ENCODE measurements around the gene MRPL36.
"Not testable (repeated sequence)": the region's sequence is repeated elsewhere in the genome, so short reads cannot be mapped to it uniquely, and the experiment has no call there.

The MRPL36 gene

DNA sequence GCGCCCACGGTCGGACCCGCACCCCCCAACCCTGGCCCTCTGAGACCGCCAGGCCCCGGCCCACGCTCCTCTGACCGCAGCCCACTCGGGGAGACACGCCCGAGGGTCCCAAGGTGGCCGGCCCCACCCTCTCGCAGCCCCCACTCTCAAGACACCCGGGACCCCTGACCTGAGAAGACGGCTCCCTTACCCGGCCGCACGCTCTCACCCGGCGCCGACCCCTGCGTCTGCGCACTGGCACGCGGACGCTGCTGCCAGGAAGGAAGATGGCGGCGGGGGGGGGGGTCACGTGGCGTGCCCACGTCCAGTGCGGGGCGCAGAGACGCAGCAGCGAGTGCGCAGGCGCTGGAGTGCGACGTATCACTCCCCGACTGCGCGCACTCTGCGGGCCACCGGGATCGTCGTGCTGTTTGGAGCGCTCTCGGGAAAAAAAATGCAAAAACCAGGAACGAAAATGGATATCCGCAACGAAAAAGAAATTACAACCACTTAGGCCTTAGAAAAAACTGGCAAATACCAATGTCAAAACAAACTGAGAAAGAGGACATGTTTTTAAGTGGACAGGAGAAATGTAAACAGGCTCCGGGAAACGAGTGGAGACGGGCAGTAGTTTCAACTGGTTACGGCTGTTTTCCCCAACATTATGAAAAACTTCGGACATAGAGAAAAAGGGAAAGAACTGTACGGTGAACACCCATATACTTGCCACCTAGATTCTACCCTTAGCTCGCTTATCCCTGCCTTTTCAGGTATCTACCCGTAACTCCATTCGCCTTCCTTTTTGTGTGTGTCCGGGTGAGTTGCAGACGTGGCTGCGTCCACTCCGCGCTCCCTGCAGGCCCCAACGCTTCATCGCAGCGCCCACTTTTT, at the start of gene MRPL36:
Gene MRPL36, minus strand, starts transcription at position 236 of the 870 bp plus-strand sequence. CDS start 902 bp downstream, outside the sequence.
- DNase-seq (ENCODE audit: low read depth) = peak; percentile 96
- TF ChIP-seq, protein P1, sequence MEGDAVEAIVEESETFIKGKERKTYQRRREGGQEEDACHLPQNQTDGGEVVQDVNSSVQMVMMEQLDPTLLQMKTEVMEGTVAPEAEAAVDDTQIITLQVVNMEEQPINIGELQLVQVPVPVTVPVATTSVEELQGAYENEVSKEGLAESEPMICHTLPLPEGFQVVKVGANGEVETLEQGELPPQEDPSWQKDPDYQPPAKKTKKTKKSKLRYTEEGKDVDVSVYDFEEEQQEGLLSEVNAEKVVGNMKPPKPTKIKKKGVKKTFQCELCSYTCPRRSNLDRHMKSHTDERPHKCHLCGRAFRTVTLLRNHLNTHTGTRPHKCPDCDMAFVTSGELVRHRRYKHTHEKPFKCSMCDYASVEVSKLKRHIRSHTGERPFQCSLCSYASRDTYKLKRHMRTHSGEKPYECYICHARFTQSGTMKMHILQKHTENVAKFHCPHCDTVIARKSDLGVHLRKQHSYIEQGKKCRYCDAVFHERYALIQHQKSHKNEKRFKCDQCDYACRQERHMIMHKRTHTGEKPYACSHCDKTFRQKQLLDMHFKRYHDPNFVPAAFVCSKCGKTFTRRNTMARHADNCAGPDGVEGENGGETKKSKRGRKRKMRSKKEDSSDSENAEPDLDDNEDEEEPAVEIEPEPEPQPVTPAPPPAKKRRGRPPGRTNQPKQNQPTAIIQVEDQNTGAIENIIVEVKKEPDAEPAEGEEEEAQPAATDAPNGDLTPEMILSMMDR (IDR thresholded peaks at IDR 0.05; ENCODE audit: insufficient read depth, low read depth, low read length, missing control alignments) = no peak
- H3K4me3 ChIP-seq (ENCODE audit: low read depth, low read length) = peak within 1 kb of the TSS; percentile 83

DNA sequence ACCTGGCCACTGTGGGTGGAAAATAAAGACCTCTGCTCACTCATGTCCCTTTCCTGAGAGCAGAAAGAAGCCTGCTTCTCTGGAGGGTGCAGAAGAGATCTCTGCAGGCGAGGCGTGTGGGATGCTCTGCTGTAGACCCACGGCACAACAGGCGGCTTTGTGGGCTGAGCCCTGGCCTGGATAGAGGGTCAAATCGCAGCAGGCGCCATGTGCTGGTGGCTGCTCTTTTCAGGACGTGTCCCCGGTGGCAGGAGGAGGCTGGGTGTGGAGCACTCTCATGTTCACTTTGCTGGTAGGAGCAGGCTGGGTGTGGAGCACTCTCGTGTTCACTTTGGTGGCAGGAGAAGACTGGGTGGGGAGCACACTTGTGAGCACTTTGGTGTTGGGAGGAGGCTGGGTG, 48.0 kb upstream of the MRPL36 start:
- TF ChIP-seq, protein P1 (IDR thresholded peaks at IDR 0.05; ENCODE audit: insufficient read depth, low read depth, low read length, missing control alignments) = no peak
- DNase-seq (ENCODE audit: low read depth) = no peak
- H3K4me3 ChIP-seq (ENCODE audit: low read depth, low read length) = no peak overlapping the region

DNA sequence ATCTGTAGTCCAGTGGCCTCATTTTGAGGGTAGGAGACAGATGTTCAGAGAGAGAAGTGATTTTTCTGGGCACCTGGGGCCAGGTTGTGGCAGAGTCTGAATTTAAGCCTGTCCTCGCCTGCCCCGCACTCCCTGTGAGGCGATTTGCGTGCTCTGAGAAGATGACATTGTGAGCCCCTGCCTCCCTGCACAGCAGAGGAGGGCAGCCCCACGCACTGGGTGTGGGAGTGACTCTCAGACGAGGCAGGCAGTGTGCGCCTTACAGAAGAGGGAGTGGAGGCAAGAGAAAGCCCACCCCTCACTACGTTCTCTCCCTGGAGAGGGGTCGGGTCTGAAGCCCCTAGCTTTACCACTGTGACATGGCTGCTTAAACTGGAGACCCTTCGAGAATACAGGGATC, 47.4 kb upstream of the MRPL36 start:
- DNase-seq (ENCODE audit: low read depth) = no peak
- TF ChIP-seq, protein P1 (IDR thresholded peaks at IDR 0.05; ENCODE audit: insufficient read depth, low read depth, low read length, missing control alignments) = no peak

DNA sequence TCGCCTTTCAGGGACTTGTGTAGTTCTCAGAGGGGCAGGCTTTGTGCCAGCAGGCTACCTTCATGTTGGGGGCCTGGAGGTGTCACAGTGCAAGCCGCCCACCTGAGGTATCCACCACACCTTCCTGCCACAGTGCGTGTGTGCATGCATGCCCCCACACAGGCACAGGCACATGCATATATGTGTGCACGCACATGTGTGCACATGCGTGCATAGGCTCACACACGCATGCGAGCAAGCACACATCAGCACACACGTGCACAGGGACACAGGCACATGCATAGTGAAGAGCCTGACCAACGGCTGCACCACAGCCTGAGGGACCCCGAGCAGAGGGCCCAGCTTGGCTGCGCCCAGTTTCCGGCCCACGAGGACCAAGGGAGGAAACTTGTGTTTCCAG, 46.9 kb upstream of the MRPL36 start:
- TF ChIP-seq, protein P1 (IDR thresholded peaks at IDR 0.05; ENCODE audit: insufficient read depth, low read depth, low read length, missing control alignments) = no peak
- H3K4me3 ChIP-seq (ENCODE audit: low read depth, low read length) = no peak overlapping the region

More for the DNA sequence above, 47.4 kb upstream of the MRPL36 start:
- H3K4me3 ChIP-seq (ENCODE audit: low read depth, low read length) = no peak overlapping the region

DNA sequence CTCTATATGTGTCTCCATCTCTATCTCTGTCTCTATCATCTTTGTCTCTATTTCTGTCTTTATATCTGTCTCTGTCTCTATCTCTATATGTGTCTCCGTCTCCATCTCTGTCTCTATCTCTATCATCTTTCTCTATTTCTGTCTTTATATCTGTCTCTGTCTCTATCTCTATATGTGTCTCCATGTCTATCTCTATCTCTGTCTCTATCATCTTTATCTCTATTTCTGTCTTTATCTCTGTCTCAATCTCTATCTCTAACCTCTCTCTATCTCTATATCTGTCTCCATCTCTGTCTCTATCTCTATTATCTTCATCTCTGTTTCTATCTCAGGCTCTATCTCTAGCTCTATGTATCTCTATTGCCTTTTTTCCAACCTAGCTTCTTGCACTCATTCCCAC, 46.1 kb upstream of the MRPL36 start:
- H3K4me3 ChIP-seq (ENCODE audit: low read depth, low read length) = no peak overlapping the region
- DNase-seq (ENCODE audit: low read depth) = no peak
- TF ChIP-seq, protein P1 (IDR thresholded peaks at IDR 0.05; ENCODE audit: insufficient read depth, low read depth, low read length, missing control alignments) = no peak

More for the DNA sequence above, 46.9 kb upstream of the MRPL36 start:
- no peak for DNase-seq (ENCODE audit: low read depth)

DNA sequence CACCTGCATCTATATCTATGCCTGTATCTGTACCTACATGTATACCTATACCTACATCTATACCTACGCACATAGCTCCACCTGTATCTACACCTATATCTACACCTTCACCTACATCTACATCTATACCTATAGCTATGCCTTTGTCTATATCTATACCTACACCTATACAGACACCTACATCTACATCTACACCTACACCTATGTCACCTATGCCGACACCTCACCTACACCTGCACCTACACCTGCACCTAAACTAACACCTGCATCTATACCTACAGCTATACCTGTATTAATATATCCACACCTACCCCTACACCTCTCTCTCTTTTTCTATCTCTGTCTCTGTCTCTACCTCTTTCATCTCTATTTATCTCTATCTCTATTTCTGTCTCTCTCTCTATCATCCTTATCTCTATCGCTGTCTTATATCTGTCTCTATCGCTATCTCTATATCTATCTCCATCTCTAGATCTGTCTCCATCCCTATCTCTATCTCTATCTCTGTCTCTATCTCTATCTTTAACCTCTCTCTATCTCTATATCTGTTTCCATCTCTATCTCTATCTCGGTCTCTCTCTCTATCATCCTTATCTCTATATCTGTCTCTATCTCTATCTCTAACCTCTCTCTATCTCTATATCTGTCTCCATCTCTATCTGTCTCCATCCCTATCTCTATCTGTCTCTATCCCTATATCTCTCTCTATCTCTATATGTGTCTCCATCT, 45.2 kb upstream of the MRPL36 start:
- no peak overlapping the region for H3K4me3 ChIP-seq (ENCODE audit: low read depth, low read length)
- no peak for DNase-seq (ENCODE audit: low read depth)
- TF ChIP-seq, protein P1 (IDR thresholded peaks at IDR 0.05; ENCODE audit: insufficient read depth, low read depth, low read length, missing control alignments) = no peak

DNA sequence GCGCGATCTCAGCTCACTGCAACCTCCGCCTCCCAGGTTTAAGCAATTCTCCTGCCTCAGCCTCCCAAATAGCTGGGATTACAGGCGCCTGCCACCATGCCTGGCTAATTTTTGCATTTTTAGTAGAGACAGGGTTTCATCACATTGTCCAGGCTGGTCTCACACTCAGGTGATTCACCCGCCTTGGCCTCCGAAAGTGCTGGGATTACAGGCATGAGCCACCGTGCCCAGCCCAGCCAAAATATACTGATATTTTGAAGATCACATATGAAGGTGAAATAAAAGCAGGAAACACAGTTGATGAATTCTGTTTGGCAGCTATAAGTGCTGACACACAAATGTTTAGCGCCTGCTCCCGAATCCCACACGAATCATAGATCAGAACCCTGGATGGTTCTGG, 44.1 kb upstream of the MRPL36 start:
- not testable (repeated sequence) for DNase-seq (ENCODE audit: low read depth); H3K4me3 ChIP-seq (ENCODE audit: low read depth, low read length)
